ENCODE data around the gene CLMN. TPM values are rescaled to one million over a fixed set of nuclear protein-coding genes. Genes with fewer than 3 reads are reported as not detected.

The CLMN gene
- total RNA-seq, 1 donor = 0.36 TPM

DNA sequence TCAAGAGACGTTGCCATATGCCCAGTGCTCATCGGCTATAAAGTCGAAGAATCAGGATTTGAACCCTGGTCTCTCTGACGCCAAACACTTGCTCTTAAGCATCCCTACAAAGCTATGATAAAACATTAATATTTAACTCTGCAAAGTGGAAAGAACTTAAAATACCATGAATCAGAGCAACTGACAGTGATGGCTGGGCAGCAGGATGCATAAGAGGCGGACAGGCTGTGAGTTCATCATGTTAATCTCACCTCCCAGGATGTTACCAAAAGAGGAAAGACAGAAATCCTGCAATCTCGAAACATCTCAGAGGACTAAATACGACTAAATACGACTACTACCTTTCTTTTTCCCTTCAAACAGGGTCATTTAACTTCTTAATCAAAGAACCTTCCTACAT lies 168.1 kb downstream of the CLMN start:
- DNase-seq (ENCODE audit: low read depth) = no peak
- TF ChIP-seq, protein P1, sequence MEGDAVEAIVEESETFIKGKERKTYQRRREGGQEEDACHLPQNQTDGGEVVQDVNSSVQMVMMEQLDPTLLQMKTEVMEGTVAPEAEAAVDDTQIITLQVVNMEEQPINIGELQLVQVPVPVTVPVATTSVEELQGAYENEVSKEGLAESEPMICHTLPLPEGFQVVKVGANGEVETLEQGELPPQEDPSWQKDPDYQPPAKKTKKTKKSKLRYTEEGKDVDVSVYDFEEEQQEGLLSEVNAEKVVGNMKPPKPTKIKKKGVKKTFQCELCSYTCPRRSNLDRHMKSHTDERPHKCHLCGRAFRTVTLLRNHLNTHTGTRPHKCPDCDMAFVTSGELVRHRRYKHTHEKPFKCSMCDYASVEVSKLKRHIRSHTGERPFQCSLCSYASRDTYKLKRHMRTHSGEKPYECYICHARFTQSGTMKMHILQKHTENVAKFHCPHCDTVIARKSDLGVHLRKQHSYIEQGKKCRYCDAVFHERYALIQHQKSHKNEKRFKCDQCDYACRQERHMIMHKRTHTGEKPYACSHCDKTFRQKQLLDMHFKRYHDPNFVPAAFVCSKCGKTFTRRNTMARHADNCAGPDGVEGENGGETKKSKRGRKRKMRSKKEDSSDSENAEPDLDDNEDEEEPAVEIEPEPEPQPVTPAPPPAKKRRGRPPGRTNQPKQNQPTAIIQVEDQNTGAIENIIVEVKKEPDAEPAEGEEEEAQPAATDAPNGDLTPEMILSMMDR (IDR thresholded peaks at IDR 0.05; ENCODE audit: insufficient read depth, low read length) = no peak
- no peak overlapping the region for H3K4me3 ChIP-seq (ENCODE audit: low read depth, low read length)

DNA sequence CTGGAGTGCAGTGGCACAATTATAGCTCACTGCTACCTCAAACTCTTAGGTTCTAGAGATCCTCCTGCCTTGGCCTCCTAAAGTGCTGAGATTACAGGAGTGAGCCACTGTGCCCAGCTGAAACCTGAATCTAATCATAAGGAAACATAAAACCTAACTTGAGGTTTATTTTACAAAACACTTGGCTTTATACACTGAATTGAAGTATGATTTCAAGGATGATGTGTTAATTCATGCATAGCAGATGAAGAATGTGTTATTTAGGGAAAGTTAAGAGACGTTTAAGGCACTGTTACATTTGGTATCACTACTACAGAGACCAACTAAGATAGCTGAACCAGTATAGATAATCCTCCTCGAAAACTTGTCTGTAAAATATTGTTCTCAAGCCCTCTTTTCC lies 168.8 kb downstream of the CLMN start:
- H3K4me3 ChIP-seq (ENCODE audit: low read depth, low read length) = no peak overlapping the region
- DNase-seq (ENCODE audit: low read depth) = no peak
- TF ChIP-seq, protein P1 (IDR thresholded peaks at IDR 0.05; ENCODE audit: insufficient read depth, low read length) = no peak

DNA sequence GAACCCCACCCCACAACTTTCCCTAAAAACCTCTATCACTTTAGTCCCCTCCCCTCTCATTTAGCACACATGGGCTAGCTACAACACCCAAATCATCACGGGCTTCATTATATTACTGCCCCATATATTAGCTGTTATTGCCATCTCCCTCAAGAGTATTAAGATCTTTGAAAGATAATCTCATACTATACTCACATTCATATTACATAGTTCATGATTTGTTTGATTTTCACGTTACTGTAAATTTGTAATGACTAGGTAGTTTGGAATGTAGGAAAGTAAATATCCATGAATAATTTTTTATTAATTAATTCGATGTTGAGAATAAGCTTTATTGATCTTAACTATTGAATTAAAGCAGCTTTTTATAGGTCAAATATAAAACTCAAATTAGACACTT lies 170.3 kb downstream of the CLMN start:
- no peak overlapping the region for H3K4me3 ChIP-seq (ENCODE audit: low read depth, low read length)
- TF ChIP-seq, protein P1 (IDR thresholded peaks at IDR 0.05; ENCODE audit: insufficient read depth, low read length) = no peak
- DNase-seq (ENCODE audit: low read depth) = no peak

GRCh38 chr14:95147597-95147996 lies 172.1 kb downstream of the CLMN start:
- TF ChIP-seq, protein P1 (IDR thresholded peaks at IDR 0.05; ENCODE audit: insufficient read depth, low read length) = no peak
- DNase-seq (ENCODE audit: low read depth) = no peak

GRCh38 chr14:95146079-95146771 lies 173.5 kb downstream of the CLMN start:
- DNase-seq (ENCODE audit: low read depth) = no peak
- TF ChIP-seq, protein P1 (IDR thresholded peaks at IDR 0.05; ENCODE audit: insufficient read depth, low read length) = no peak

More at GRCh38 chr14:95147597-95147996, 172.1 kb downstream of the CLMN start:
- no peak overlapping the region for H3K4me3 ChIP-seq (ENCODE audit: low read depth, low read length)

DNA sequence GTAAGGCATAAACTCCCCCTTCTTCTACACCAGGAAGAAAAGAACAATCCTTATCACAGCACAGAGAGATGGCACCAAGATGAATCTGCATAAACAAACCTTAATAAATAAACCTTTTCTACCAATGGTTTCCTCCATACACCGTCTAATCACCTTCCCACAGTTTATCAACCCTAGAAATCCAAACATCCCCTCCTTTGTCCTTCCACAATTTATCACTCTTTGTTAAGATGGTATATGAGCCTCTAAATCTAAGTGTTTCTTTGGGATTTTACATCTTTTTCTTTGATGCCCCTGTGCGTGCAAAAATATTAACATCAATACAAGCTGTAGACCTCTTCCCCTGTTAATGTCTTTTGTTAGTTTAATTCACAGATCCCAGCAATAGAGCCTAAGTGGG lies 174.9 kb downstream of the CLMN start:
- TF ChIP-seq, protein P1 (IDR thresholded peaks at IDR 0.05; ENCODE audit: insufficient read depth, low read length) = no peak
- H3K4me3 ChIP-seq (ENCODE audit: low read depth, low read length) = no peak overlapping the region
- DNase-seq (ENCODE audit: low read depth) = no peak

More at GRCh38 chr14:95146079-95146771, 173.5 kb downstream of the CLMN start:
- H3K4me3 ChIP-seq (ENCODE audit: low read depth, low read length) = no peak overlapping the region

Measured in fibroblast of the aortic adventitia (primary cell).